KG1 (cell line): ENCODE measurements around the gene SH3RF3.

ENCODE experiments used
- DNase-seq: peaks from one replicate; lab custom pipeline; 2025; lab: John Stamatoyannopoulos, UW

The SH3RF3 gene

GRCh38 chr2:109203246-109204011 lies 74.4 kb downstream of the SH3RF3 start:
- DNase-seq: no peak

DNA sequence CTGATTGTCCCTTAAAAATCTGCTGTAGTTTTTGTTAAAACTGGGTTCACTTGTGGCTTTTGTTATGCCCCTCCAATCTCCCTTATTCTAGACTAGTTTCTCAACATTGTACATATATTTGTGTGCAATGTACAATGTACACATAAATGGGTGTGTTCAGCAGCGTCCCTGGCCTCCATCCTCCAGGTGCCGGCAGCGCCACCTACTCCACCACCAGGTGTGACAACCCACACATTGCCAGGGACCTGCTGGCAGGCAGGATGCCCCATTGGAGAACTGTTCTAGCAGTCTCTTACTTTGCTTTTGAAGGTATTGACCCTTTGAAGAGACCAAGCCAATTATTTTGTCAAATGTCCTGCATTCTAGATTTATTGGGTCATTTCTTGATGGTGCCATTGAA lies 75.4 kb downstream of the SH3RF3 start:
- no peak for DNase-seq

DNA sequence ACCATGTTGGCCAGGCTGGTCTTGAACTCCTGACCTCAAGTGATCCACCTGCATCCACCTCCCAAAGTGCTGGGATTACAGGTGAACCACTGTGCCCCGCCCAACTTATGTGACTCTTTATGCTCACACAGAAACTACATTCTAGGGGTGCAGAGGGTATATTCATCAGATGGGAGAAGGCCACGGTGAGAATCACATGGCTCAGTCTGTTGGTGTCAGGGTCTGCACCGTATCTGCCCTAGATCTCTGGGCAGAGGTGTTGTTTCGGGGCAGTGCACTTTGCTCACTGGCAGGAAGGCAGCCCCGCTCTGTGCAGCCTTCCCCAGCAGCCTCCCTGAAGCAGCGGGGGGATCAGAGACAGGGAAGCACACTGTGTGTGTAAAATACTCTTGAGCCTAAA lies 76.4 kb downstream of the SH3RF3 start:
- DNase-seq: no peak

- DNase-seq: no peak
Observed at GRCh38 chr2:109206569-109207146, 77.7 kb downstream of the SH3RF3 start.

- no peak for DNase-seq
Observed at GRCh38 chr2:109207176-109207575, 78.2 kb downstream of the SH3RF3 start.

GRCh38 chr2:109208071-109208950 lies 79.3 kb downstream of the SH3RF3 start:
- no peak for DNase-seq

- DNase-seq: no peak
Observed at GRCh38 chr2:109208951-109209335, 79.9 kb downstream of the SH3RF3 start.

- DNase-seq: no peak
Observed at GRCh38 chr2:109209412-109209811, 80.4 kb downstream of the SH3RF3 start.

- no peak for DNase-seq
Observed at GRCh38 chr2:109209941-109210340, 80.9 kb downstream of the SH3RF3 start.

GRCh38 chr2:109210431-109211200 lies 81.6 kb downstream of the SH3RF3 start:
- no peak for DNase-seq

- DNase-seq: no peak
Observed at GRCh38 chr2:109211315-109211714, 82.3 kb downstream of the SH3RF3 start.

- no peak for DNase-seq
Observed at GRCh38 chr2:109212836-109213563, 84.0 kb downstream of the SH3RF3 start.

DNA sequence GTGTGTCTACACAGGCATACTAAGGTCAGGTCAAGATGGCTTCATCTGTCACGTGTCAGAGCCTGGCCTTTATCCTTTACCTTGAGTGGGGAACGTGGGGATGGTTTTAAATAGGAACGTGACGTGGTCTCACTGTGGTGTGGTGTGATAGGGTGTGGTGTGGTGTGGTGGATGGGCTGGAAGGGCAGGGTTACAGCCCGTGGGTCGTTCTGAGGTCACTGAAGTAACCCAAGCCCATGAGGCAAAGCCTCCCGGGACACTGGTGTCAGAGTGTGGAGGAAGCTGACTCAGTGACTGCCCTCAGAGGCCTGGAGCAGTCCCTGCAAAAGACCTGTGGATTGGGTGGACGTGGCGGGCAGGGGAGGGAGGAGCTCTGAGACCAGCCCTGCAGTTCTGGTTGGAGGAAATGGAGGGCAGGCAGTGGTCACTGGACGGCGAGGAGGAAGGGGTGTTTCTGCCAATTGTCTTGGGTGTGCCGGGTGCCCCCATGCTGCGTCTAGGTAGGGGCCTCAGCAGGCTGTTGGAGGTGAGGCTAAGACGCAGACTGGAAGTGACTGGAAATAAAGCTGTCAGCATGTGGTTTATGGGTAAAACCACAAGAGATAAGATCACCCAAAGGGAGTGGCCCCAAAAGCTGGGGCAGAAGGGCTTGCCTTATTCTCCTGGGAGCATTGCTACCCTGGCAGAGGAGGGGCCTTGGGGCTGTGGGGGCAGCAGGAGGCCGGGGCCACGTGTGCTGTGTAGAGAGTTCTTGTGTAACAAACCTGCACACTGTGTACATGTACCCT lies 84.8 kb downstream of the SH3RF3 start:
- peak; percentile 75 for DNase-seq

DNA sequence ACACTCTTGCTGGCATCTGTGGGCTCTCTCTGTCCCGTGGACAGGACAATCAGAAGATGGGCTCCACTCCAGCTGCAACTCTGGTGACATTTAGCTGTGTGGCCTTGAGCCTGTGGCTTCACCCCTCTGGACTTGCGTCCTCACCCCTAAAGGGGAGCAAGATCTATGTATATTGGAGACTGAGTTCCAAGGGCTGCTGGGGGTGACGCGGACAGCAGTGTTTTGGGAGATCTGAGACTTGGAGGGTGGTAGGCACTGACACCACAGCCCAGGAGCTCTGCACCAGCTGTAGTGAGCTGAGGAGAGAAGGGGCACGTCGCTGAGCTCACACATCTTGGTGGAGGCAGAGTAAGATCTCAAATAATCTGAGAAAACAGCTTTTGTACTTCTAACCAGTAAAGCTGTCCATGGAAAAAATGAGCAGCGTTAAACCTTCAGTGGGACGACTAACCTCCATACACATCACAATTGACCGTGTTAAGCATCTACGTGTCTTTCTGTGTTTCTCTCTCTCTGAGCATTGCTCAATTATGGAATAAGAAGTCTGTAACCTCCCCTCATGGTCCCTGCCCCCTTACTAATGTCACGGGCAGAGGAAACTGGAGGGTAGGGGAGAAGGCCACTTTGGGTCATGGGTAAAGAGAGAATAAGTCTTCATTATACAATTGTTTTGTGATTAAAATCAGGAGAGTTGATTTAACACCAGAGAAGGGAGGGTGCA lies 85.8 kb downstream of the SH3RF3 start:
- no peak for DNase-seq

DNA sequence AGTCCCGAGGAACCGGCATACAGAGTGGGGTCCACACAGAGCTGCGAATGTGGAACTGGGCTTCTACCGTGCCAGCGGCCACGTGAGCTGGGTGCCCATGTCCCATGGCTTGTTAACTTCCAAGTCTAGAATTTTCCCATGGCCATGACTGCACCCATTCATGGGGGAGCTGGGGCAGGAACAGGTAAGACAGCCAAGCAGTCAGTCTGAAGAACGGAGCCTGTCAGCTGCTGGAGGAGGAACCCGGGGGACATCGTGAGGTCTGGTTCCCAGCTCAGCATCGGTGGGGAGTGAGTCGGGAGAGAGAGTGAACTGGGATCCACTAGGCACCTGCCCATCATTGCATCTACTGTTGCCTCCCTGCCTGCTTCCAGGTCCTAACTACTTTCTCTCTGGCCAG lies 86.9 kb downstream of the SH3RF3 start:
- DNase-seq: no peak

DNA sequence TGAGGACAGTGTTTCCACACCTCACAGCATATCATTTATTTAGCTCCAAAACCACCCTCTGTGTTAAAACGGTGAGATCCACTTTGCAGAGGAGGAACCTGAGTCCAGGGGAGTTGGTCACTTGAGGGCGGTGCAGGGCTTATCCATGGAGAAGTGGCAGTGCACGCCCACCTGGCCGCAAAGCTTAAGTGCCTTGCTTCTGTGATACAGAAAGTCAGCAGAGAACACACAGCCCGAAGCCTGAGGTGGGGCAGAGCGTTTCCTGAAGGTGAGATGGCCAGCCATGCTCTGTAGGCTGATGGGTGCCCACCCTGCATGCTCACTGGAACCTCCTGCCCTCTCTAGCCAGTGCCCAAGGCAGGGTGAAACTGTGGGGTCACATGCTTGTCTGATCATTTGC lies 87.3 kb downstream of the SH3RF3 start:
- no peak for DNase-seq

DNA sequence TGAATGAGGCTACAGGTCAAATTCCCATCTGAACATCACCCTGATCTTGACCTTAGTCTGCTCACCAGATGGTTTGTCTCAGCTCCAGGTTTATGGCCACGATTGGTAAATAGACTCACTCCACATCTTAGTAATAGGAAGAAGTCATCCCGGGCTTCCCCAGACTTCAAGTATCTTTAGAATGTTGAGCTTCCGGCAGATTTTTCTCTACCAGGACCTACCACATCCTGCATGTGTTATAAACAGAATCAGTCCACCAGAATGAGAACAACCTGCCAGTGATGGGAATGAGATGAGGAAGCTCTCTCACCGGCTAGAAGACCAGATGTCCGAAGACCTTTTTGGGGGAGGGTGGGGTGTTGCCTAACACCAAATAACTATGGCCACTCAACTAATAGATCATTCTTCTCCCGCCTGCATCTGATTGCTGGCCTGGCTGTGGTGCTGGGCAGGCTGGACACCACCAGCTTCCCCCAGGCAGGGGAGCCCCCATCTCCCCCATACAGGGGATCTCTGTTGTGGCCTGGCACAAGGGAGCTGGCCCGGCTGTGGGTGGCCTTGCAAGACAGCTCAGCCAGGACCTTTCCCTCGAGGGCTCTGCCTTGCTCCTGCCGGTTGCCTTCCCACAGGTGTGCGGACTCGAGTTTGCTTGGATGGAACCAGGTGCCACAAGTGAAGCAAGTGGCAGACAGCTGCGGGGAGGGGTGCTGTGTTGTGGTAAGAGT lies 88.5 kb downstream of the SH3RF3 start:
- DNase-seq: no peak

- no peak for DNase-seq
Observed at GRCh38 chr2:109218087-109218791, 89.2 kb downstream of the SH3RF3 start.

DNA sequence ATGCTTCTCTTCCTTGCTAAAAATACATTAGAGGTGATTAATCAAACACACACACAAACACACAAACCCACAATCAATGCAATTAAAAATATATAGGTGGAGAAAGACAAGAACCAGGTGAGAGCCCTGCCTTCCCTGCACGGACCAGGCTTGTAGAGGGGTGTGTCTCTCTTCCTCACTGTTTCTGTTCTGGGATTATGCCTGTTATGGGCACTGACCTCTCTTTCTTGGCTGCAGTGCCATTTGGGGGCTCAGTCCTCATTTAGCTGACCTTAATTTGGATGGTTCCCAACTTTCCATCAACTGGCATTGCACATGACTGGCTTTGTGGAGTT lies 89.8 kb downstream of the SH3RF3 start:
- DNase-seq: no peak
